H9 (cell line): Measurements from ENCODE around the gene CHST2. TPM values are rescaled to one million over a fixed set of nuclear protein-coding genes. Genes with fewer than 3 reads are reported as not detected.

ENCODE experiments used
- DNase-seq: peaks from one replicate; pipeline ENCODE4 v3.0.0-alpha.2; 2017
- H2AFZ ChIP-seq: one replicate; pipeline ENCODE4 v1.6.1; 2013; ENCODE audit warnings: mild to moderate bottlenecking, low read length, control low read depth, moderate library complexity
- H2AK5ac ChIP-seq: 2 replicates; pipeline ENCODE4 v1.6.1; 2013; ENCODE audit warnings: low read length, control low read depth, mixed read lengths; ENCODE audit not compliant: insufficient read length
- H2BK120ac ChIP-seq: one replicate; pipeline ENCODE4 v1.6.1; 2013; ENCODE audit warnings: low read depth, mild to moderate bottlenecking, low read length, control low read depth, inconsistent platforms; ENCODE audit not compliant: poor library complexity, severe bottlenecking
- H2BK12ac ChIP-seq: 2 replicates; pipeline ENCODE4 v1.6.1; 2013; ENCODE audit warnings: low read length, control low read depth, mixed read lengths, low read depth; ENCODE audit not compliant: insufficient read length
- H2BK15ac ChIP-seq: 2 replicates; pipeline ENCODE4 v1.6.1; 2013; ENCODE audit warnings: low read depth, low read length, control low read depth
- H2BK20ac ChIP-seq: one replicate; pipeline ENCODE4 v1.6.1; 2013; ENCODE audit warnings: low read depth, mild to moderate bottlenecking, low read length, control low read depth, inconsistent platforms; ENCODE audit not compliant: poor library complexity, severe bottlenecking
- H2BK5ac ChIP-seq: 2 replicates; pipeline ENCODE4 v1.6.1; 2013; ENCODE audit warnings: low read length, control low read depth, mixed read lengths; ENCODE audit not compliant: insufficient read length
- H3K14ac ChIP-seq: 2 replicates; pipeline ENCODE4 v1.6.1; 2013; ENCODE audit warnings: low read length, control low read depth; ENCODE audit not compliant: insufficient read depth
- H3K18ac ChIP-seq: 2 replicates; pipeline ENCODE4 v1.6.1; 2013; ENCODE audit warnings: low read depth, mild to moderate bottlenecking, mixed read lengths, low read length, control low read depth; ENCODE audit not compliant: insufficient read length
- H3K23ac ChIP-seq: 2 replicates; pipeline ENCODE4 v1.6.1; 2013; ENCODE audit warnings: low read length, control low read depth, mixed read lengths, low read depth; ENCODE audit not compliant: insufficient read length
- H3K23me2 ChIP-seq: 2 replicates; pipeline ENCODE4 v1.6.1; 2013; ENCODE audit warnings: low read depth, mild to moderate bottlenecking, mixed read lengths, low read length, control low read depth; ENCODE audit not compliant: insufficient read length, poor library complexity, severe bottlenecking
- H3K27ac ChIP-seq: 2 replicates; pipeline ENCODE4 v1.5.1; 2013; ENCODE audit warnings: low read length, control low read depth, mixed read lengths, low read depth; ENCODE audit not compliant: insufficient read length
- H3K27me3 ChIP-seq: 2 replicates; pipeline ENCODE4 v1.6.1; 2013; ENCODE audit warnings: low read length, control low read depth, inconsistent platforms; ENCODE audit not compliant: insufficient read depth
- H3K4ac ChIP-seq: 2 replicates; pipeline ENCODE4 v1.6.1; 2013; ENCODE audit warnings: low read depth, mild to moderate bottlenecking, control low read depth, inconsistent platforms, low read length, moderate library complexity
- H3K4me1 ChIP-seq: 2 replicates; pipeline ENCODE4 v1.6.1; 2013; ENCODE audit warnings: low read length, control low read depth, inconsistent platforms; ENCODE audit not compliant: insufficient read depth
- H3K4me2 ChIP-seq: 2 replicates; pipeline ENCODE4 v1.6.1; 2013; ENCODE audit warnings: low read length, control low read depth, mixed read lengths; ENCODE audit not compliant: insufficient read length, insufficient read depth
- H3K56ac ChIP-seq: 2 replicates; pipeline ENCODE4 v1.6.1; 2013; ENCODE audit warnings: low read depth, mild to moderate bottlenecking, mixed read lengths, low read length, control low read depth; ENCODE audit not compliant: insufficient read length
- H3K79me1 ChIP-seq: 2 replicates; pipeline ENCODE4 v1.6.1; 2013; ENCODE audit warnings: low read depth, mild to moderate bottlenecking, moderate library complexity, low read length, control low read depth, inconsistent platforms; ENCODE audit not compliant: insufficient read depth, poor library complexity, severe bottlenecking
- H3K79me2 ChIP-seq: 2 replicates; pipeline ENCODE4 v1.6.1; 2013; ENCODE audit warnings: low read length, control low read depth, inconsistent platforms; ENCODE audit not compliant: insufficient read depth
- H3K9ac ChIP-seq: 2 replicates; pipeline ENCODE4 v1.6.1; 2013; ENCODE audit warnings: low read length, control low read depth, mixed read lengths; ENCODE audit not compliant: insufficient read length; ENCODE audit errors: extremely low read depth
- H3K9me3 ChIP-seq: one replicate; pipeline ENCODE4 v1.6.1; 2013; ENCODE audit warnings: low read depth, low read length, inconsistent platforms; ENCODE audit not compliant: control insufficient read depth
- H3T11ph ChIP-seq: one replicate; pipeline ENCODE4 v1.6.1; 2013; ENCODE audit warnings: mild to moderate bottlenecking, low read length, control low read depth, inconsistent platforms
- H4K20me1 ChIP-seq: one replicate; pipeline ENCODE4 v1.6.1; 2013; ENCODE audit not compliant: control insufficient read depth, insufficient read length, insufficient read depth
- H4K5ac ChIP-seq: 2 replicates; pipeline ENCODE4 v1.6.1; 2013; ENCODE audit warnings: low read depth, mild to moderate bottlenecking, mixed read lengths, low read length, control low read depth; ENCODE audit not compliant: insufficient read length
- H4K8ac ChIP-seq: replicated peaks from 2 replicates; pipeline ENCODE4 v1.6.1; 2013; ENCODE audit warnings: low read length, control low read depth, mixed read lengths, low read depth; ENCODE audit not compliant: insufficient read length
- H4K91ac ChIP-seq: 2 replicates; pipeline ENCODE4 v1.6.1; 2013; ENCODE audit warnings: low read depth, mild to moderate bottlenecking, moderate library complexity, mixed read lengths, low read length, control low read depth; ENCODE audit not compliant: insufficient read length
- H3K27ac Mint-ChIP-seq, 3 experiments: 2 replicates in 2 of 3; 3 replicates in 1 of 3; pipeline ENCODE4 v1.8.0; 2020 to 2021; ENCODE audit warnings: mixed read lengths in 3 of 3, mild to moderate bottlenecking in 1 of 3, moderate library complexity in 1 of 3
- H3K27me3 Mint-ChIP-seq: 2 replicates; pipeline ENCODE4 v1.8.0; 2021; ENCODE audit warnings: low read depth, mild to moderate bottlenecking, moderate library complexity, mixed read lengths
- H3K36me3 Mint-ChIP-seq, 3 experiments: 2 replicates in 2 of 3; 3 replicates in 1 of 3; pipeline ENCODE4 v1.8.0; 2020 to 2021; ENCODE audit warnings: low read depth in 3 of 3, mixed read lengths in 3 of 3; ENCODE audit not compliant: insufficient read depth in 1 of 3
- H3K4me1 Mint-ChIP-seq, 2 experiments: 2 replicates each; pipeline ENCODE4 v1.8.0; 2020; ENCODE audit warnings: mixed read lengths in 2 of 2
- H3K4me3 Mint-ChIP-seq, 2 experiments: 2 replicates in 1 of 2; 3 replicates in 1 of 2; pipeline ENCODE4 v1.8.0; 2020 to 2021; ENCODE audit warnings: mild to moderate bottlenecking in 2 of 2, mixed read lengths in 2 of 2, moderate library complexity in 1 of 2
- H3K9me3 Mint-ChIP-seq, 2 experiments: 2 replicates in 1 of 2; 3 replicates in 1 of 2; pipeline ENCODE4 v1.8.0; 2020; ENCODE audit warnings: mild to moderate bottlenecking in 2 of 2, mixed read lengths in 2 of 2, moderate library complexity in 1 of 2
- CTCF ChIP-seq: fragments of 200-600 bp; sonication (generic); conservative IDR thresholded peaks from 3 replicates; pipeline ENCODE4 v1.8.0; 2021; ENCODE audit warnings: antibody characterized with exemption, mild to moderate bottlenecking
- WGBS: extraction: QIAGEN DNeasy Blood & Tissue Kit; methylation state at CpG from one replicate; pipeline ENCODE4 v1.1.7; 2013; ENCODE audit warnings: missing lambda C conversion rate, low lambda C conversion rate, mixed read lengths; ENCODE audit not compliant: insufficient read length; ENCODE audit errors: extremely low coverage; 5-methylcytosine and 5-hydroxymethylcytosine counted together
- total RNA-seq: library from RNA; stranded (reverse); gene quantifications from 2 replicates; pipeline ENCODE4 v1.2.1, GENCODE V29; 2021

Gene CHST2
- total RNA-seq, 1 experiment from 2014 or later = 5.8 TPM

- WGBS = no CpG with 5 or more reads among the region's 5 CpGs
- Histone ChIP-seq H3K4ac (no peak overlapping the region), H3K23ac (no peak overlapping the region), H2AK5ac (no peak overlapping the region), H2BK120ac (no peak overlapping the region), H3K4me2 (no peak overlapping the region), H3K56ac (no peak overlapping the region), H2BK15ac (no peak overlapping the region), H3K27ac (no peak overlapping the region), H3K79me1 (no peaks in the 10 kb centered on the region), H3K4me1 (no peaks in the 10 kb centered on the region), H3K18ac (no peak overlapping the region), H2AFZ (no peak overlapping the region), H2BK20ac (no peak overlapping the region), H4K91ac (no peak overlapping the region), H3K27me3 (no peaks in the 10 kb centered on the region), H3K23me2 (no peaks in the 10 kb centered on the region), H3T11ph (no peak overlapping the region), H3K79me2 (no peaks in the 10 kb centered on the region), H3K14ac (no peak overlapping the region), H4K8ac (no peak overlapping the region), H3K9ac (no peak overlapping the region), H4K20me1 (no peaks in the 10 kb centered on the region), H2BK5ac (no peak overlapping the region), H4K5ac (no peak overlapping the region), H2BK12ac (no peak overlapping the region), H3K9me3 (no peaks in the 10 kb centered on the region)
- no peak for TF ChIP-seq CTCF
- Mint-ChIP-seq H3K4me1 (no peaks in the 10 kb centered on the region), H3K9me3 (peaks cover 11 to 13% of the 10 kb centered on the region in 2 experiments), H3K27me3 (no peaks in the 10 kb centered on the region; the same call in 1 of the 2 replicates), H3K4me3 (no peak overlapping the region), H3K36me3 (peaks cover 4 to 10% (median 7%) of the 10 kb centered on the region in 3 experiments; a peak in 5 of 7 replicates), H3K27ac (no peak overlapping the region; a peak in 1 of 7 replicates)
- DNase-seq = no peak
Observed at GRCh38 chr3:143172062-143172794, 52.7 kb downstream of the CHST2 start.
